HCT116 (cell line): ENCODE measurements around the gene PROX2. TPM values are rescaled to one million over a fixed set of nuclear protein-coding genes. Genes with fewer than 3 reads are reported as not detected.

Experiments used
- ATAC-seq: fragments of 200-7000 bp; cut with Tn5 transposase; 2 replicates; pipeline ENCODE4 v1.9.1; 2020; ENCODE audit warnings: mild to moderate bottlenecking, moderate library complexity
- BruUV-seq: library from RNA; stranded (reverse); fragments of 400-500 nt; replicated peaks from 2 replicates; lab custom pipeline; 2021; lab: Mats Ljungman, UMichigan
- CTCF ChIA-PET: fragments of 300-600 bp; sonication (Branson Sonifier 250); formaldehyde crosslinking; loops from one replicate; lab custom pipeline; 2021; ENCODE audit warnings: antibody characterized with exemption; lab: Charles Lee
- POLR2A ChIA-PET: fragments of 300-600, 350-600 bp; sonication (Branson Sonifier 250); formaldehyde crosslinking; loops from one replicate; lab custom pipeline; 2021; ENCODE audit warnings: antibody characterized with exemption; lab: Charles Lee
- RAD21 ChIA-PET, 2 experiments: fragments of 300-600 bp; sonication (Branson Sonifier 250); formaldehyde crosslinking; loops; one replicate each; lab custom pipeline; 2023; ENCODE audit warnings: low total read pairs in 2 of 2; ENCODE audit not compliant: uncharacterized antibody in 2 of 2, unreplicated experiment in 2 of 2, low non-redundant PET in 1 of 2; lab: Charles Lee
- DNase-seq: peaks from one replicate; pipeline ENCODE4 v3.0.0-alpha.2; 2010; ENCODE audit warnings: low read depth, low spot score
- H2AFZ ChIP-seq: fragments of 200-600 bp; shearing (Covaris generic), sonication (generic); 2 replicates; pipeline ENCODE4 v1.6.1; 2017; ENCODE audit warnings: low read depth, mixed run types, mixed read lengths, antibody characterized with exemption, low read length; ENCODE audit not compliant: poor library complexity, severe bottlenecking
- H3K27ac ChIP-seq: 2 replicates; pipeline ENCODE4 v1.5.1; 2012; ENCODE audit warnings: low read depth, low read length
- H3K27me3 ChIP-seq: fragments of 200-600 bp; sonication (generic); 2 replicates; pipeline ENCODE4 v1.6.1; 2016; ENCODE audit warnings: mixed run types, low read length, mixed read lengths; ENCODE audit not compliant: insufficient read depth
- H3K36me3 ChIP-seq, 2 experiments: fragments of 200-500 bp in 1 of 2; fragments of 200-600 bp in 1 of 2; sonication (Bioruptor generic) in 1 of 2; sonication (generic) in 1 of 2; 2 replicates each; pipeline versions ENCODE4 v1.5.1 to v1.6.1; 2014 to 2016; ENCODE audit warnings: low read length in 2 of 2, inconsistent platforms in 1 of 2, mixed read lengths in 1 of 2, mixed run types in 1 of 2; ENCODE audit not compliant: insufficient read depth in 2 of 2, control insufficient read depth in 1 of 2
- H3K4me1 ChIP-seq, 2 experiments: fragments of 200-600 bp in 1 of 2; sonication (generic) in 1 of 2; 2 replicates each; pipeline versions ENCODE4 v1.5.1 to v1.6.1; 2012 to 2017; ENCODE audit warnings: low read length in 2 of 2, inconsistent platforms in 1 of 2, mild to moderate bottlenecking in 1 of 2, mixed read lengths in 1 of 2, mixed run types in 1 of 2, moderate library complexity in 1 of 2; ENCODE audit not compliant: insufficient read depth in 2 of 2, control insufficient read depth in 1 of 2
- H3K4me2 ChIP-seq: fragments of 200-600 bp; sonication (generic); 2 replicates; pipeline ENCODE4 v1.6.1; 2017; ENCODE audit warnings: mixed run types, low read length, mixed read lengths
- H3K4me3 ChIP-seq, 2 experiments: fragments of 200-600 bp in 1 of 2; sonication (generic) in 1 of 2; replicated peaks in 1 of 2; 2 replicates each; pipeline ENCODE4 v1.5.1; 2011 to 2016; ENCODE audit warnings: low read length in 2 of 2, control low read depth in 1 of 2, low read depth in 1 of 2, mild to moderate bottlenecking in 1 of 2, mixed read lengths in 1 of 2, mixed run types in 1 of 2
- H3K79me2 ChIP-seq: fragments of 200-600 bp; sonication (generic); 2 replicates; pipeline ENCODE4 v1.6.1; 2017; ENCODE audit warnings: mild to moderate bottlenecking, mixed run types, low read length, moderate library complexity, mixed read lengths; ENCODE audit not compliant: insufficient read depth
- H3K9ac ChIP-seq: fragments of 200-600 bp; sonication (generic); 2 replicates; pipeline ENCODE4 v1.6.1; 2016; ENCODE audit warnings: low read length, mixed read lengths
- H3K9me2 ChIP-seq: fragments of 200-600 bp; sonication (generic), shearing (Covaris generic); 2 replicates; pipeline ENCODE4 v1.6.1; 2017; ENCODE audit warnings: mixed run types, mild to moderate bottlenecking, moderate library complexity; ENCODE audit not compliant: insufficient read depth
- H3K9me3 ChIP-seq, 2 experiments: fragments of 200-500 bp in 1 of 2; fragments of 200-600 bp in 1 of 2; sonication (Bioruptor generic) in 1 of 2; sonication (generic) in 1 of 2; 2 replicates each; pipeline ENCODE4 v1.6.1; 2014 to 2017; ENCODE audit warnings: low read length in 2 of 2, mixed read lengths in 2 of 2, inconsistent platforms in 1 of 2, low read depth in 1 of 2, mild to moderate bottlenecking in 1 of 2, mixed run types in 1 of 2, moderate library complexity in 1 of 2; ENCODE audit not compliant: control insufficient read depth in 1 of 2, insufficient read depth in 1 of 2
- H4K20me1 ChIP-seq: fragments of 200-600 bp; sonication (generic), shearing (Covaris generic); 2 replicates; pipeline ENCODE4 v1.6.1; 2017; ENCODE audit warnings: mixed run types, mild to moderate bottlenecking, moderate library complexity; ENCODE audit not compliant: insufficient read depth
- CBX3 ChIP-seq: IDR thresholded peaks from 2 replicates; pipeline ENCODE4 v1.6.1; 2012; ENCODE audit warnings: low read depth
- CEBPB ChIP-seq: IDR thresholded peaks from 2 replicates; pipeline ENCODE4 v1.6.1; 2012; ENCODE audit warnings: low read depth
- CTCF ChIP-seq, 3 experiments: fragments of 200-600 bp in 1 of 3; sonication (generic) in 1 of 3; IDR thresholded peaks in 2 of 3; conservative IDR thresholded peaks in 1 of 3; 2 replicates each; pipeline ENCODE4 v1.5.1; 2012 to 2017; ENCODE audit warnings: low read depth in 2 of 3, low read length in 2 of 3, antibody characterized with exemption in 1 of 3, borderline replicate concordance in 1 of 3, control low read depth in 1 of 3, mild to moderate bottlenecking in 1 of 3, mixed read lengths in 1 of 3, mixed run types in 1 of 3, moderate library complexity in 1 of 3; ENCODE audit not compliant: insufficient read depth in 1 of 3
- EZH2phosphoT487 ChIP-seq: fragments of 200-600 bp; IDR thresholded peaks from 2 replicates; pipeline ENCODE4 v1.6.1; 2018; ENCODE audit warnings: antibody characterized with exemption, borderline replicate concordance
- FOSL1 ChIP-seq: IDR thresholded peaks from 2 replicates; pipeline ENCODE4 v1.6.1; 2012; ENCODE audit warnings: low read depth
- MAX ChIP-seq: IDR thresholded peaks from 2 replicates; pipeline ENCODE4 v1.6.1; 2012
- POLR2AphosphoS5 ChIP-seq: IDR thresholded peaks from 2 replicates; pipeline ENCODE4 v1.6.1; 2011; ENCODE audit warnings: mild to moderate bottlenecking, low read depth, low read length, moderate library complexity
- RAD21 ChIP-seq: IDR thresholded peaks from 2 replicates; pipeline ENCODE4 v1.6.1; 2012; ENCODE audit warnings: low read depth, mild to moderate bottlenecking
- SIN3A ChIP-seq: IDR thresholded peaks from 2 replicates; pipeline ENCODE4 v1.6.1; 2012; ENCODE audit warnings: low read depth
- TCF7L2 ChIP-seq: IDR thresholded peaks from 2 replicates; pipeline ENCODE4 v1.7.0; 2011; ENCODE audit warnings: borderline replicate concordance, inconsistent platforms; ENCODE audit not compliant: insufficient read depth, insufficient read length; ENCODE audit errors: extremely low read depth
- YY1 ChIP-seq: IDR thresholded peaks from 2 replicates; pipeline ENCODE4 v1.6.1; 2011; ENCODE audit warnings: low read length, low read depth, moderate library complexity, mild to moderate bottlenecking; ENCODE audit not compliant: insufficient replicate concordance; ENCODE audit errors: extremely low read depth
- ZBTB33 ChIP-seq: IDR thresholded peaks from 2 replicates; pipeline ENCODE4 v1.6.1; 2011; ENCODE audit warnings: mild to moderate bottlenecking, low read length, moderate library complexity; ENCODE audit not compliant: insufficient replicate concordance; ENCODE audit errors: extremely low read depth
- ZFX ChIP-seq: fragments of 450-650 bp; IDR thresholded peaks from 2 replicates; pipeline ENCODE4 v1.6.1; 2017
- intact Hi-C: fragments of 100-400 bp; cut with micrococcal nuclease; formaldehyde crosslinking; loops from 2 replicates; pipeline ENCODE4 v1.10.0; 2022
- total RNA-seq: library from RNA; stranded (reverse); gene quantifications from one replicate; pipeline ENCODE4 v1.2.1, GENCODE V29; 2021; ENCODE audit not compliant: unreplicated experiment

The PROX2 gene
- total RNA-seq, 1 experiment from 2014 or later = not detected

- H3K4me1 ChIP-seq = no peaks in the 10 kb centered on the region
- intact Hi-C loops = no loop called here
- TF ChIP-seq FOSL1 (no peak), TCF7L2 (no peak), RAD21 (no peak), ZFX (no peak)
- ChIA-PET RAD21 (no interaction called here), CTCF (no interaction called here), POLR2A (no interaction called here)
- no peak overlapping the region for H3K4me3 ChIP-seq
- no peaks in the 10 kb centered on the region for H4K20me1 ChIP-seq
- H3K9ac ChIP-seq = no peak overlapping the region
- H3K27ac ChIP-seq = no peak overlapping the region
- ATAC-seq = no peak
- H3K79me2 ChIP-seq = no peaks in the 10 kb centered on the region
- DNase-seq = no peak
- H3K4me2 ChIP-seq = no peak overlapping the region
- BruUV-seq = no TSS peak
- H3K9me3 ChIP-seq = no peaks in the 10 kb centered on the region
- H3K9me2 ChIP-seq = no peaks in the 10 kb centered on the region
- peaks cover 4 to 8% of the 10 kb centered on the region in 2 experiments; a peak in 2 of 4 replicates for H3K36me3 ChIP-seq
- H2AFZ ChIP-seq = no peak overlapping the region
- H3K27me3 ChIP-seq = no peaks in the 10 kb centered on the region
These were observed 35.3 kb downstream of the PROX2 start for GRCh38 chr14:74840603-74841030.

- H3K27me3 ChIP-seq = no peaks in the 10 kb centered on the region
- DNase-seq (no peak), ATAC-seq (no peak)
- CTCF ChIA-PET = interaction anchor here (1.5 kb wide), 1 partner anchor 23 kb away, joined by 4 read pairs; no protein-coding TSS in a partner anchor
- RAD21 ChIA-PET = no interaction called here
- no peak overlapping the region for H3K4me2 ChIP-seq
- no peak overlapping the region for H3K9ac ChIP-seq
- no TSS peak for BruUV-seq
- no peaks in the 10 kb centered on the region for H3K9me3 ChIP-seq
- no peaks in the 10 kb centered on the region for H3K79me2 ChIP-seq
- no peak overlapping the region for H3K27ac ChIP-seq
- POLR2A ChIA-PET = no interaction called here
- no peaks in the 10 kb centered on the region for H4K20me1 ChIP-seq
- H3K4me1 ChIP-seq = no peaks in the 10 kb centered on the region
- intact Hi-C loops = no loop called here
- no peaks in the 10 kb centered on the region for H3K9me2 ChIP-seq
- H2AFZ ChIP-seq = no peak overlapping the region
- H3K4me3 ChIP-seq = no peak overlapping the region
- peaks cover 6 to 8% of the 10 kb centered on the region in 2 experiments; a peak in 2 of 4 replicates for H3K36me3 ChIP-seq
- TF ChIP-seq CEBPB (no peak), ZBTB33 (no peak), EZH2phosphoT487 (no peak), POLR2AphosphoS5 (no peak), MAX (no peak), CBX3 (no peak), FOSL1 (no peak), ZFX (no peak), CTCF (IDR thresholded peaks at IDR 0.05 in 2 of 3, conservative IDR thresholded peaks at IDR 0.05 in 1 of 3; ENCODE audit: borderline replicate concordance in 1 of 3, insufficient read depth in 1 of 3, low read depth in 2 of 3, low read length in 2 of 3) (no peak), SIN3A (no peak), TCF7L2 (no peak), YY1 (no peak)
These were observed 37.8 kb downstream of the PROX2 start for GRCh38 chr14:74838166-74838565.
